Measurements from ENCODE around the gene PRCP. TPM values are rescaled to one million over a fixed set of nuclear protein-coding genes. Genes with fewer than 3 reads are reported as not detected.

PRCP gene
- total RNA-seq, 1 experiment from 2014 or later = 56.7 TPM

- H4K91ac ChIP-seq (ENCODE audit: insufficient read length, low read depth, low read length) = no peak overlapping the region
- no peaks in the 10 kb centered on the region; the same call in 1 of the 2 replicates for H3K27me3 Mint-ChIP-seq (ENCODE audit: low read depth)
- no peak overlapping the region for H2BK20ac ChIP-seq (ENCODE audit: low read depth, low read length, poor library complexity, severe bottlenecking)
- H3K27ac ChIP-seq (ENCODE audit: insufficient read length, low read depth, low read length) = no peak overlapping the region
- no peaks in the 10 kb centered on the region for H3K23me2 ChIP-seq (ENCODE audit: insufficient read length, low read depth, low read length, poor library complexity, severe bottlenecking)
- no peak overlapping the region for H3K9ac ChIP-seq (ENCODE audit: extremely low read depth, insufficient read length, low read length)
- no peak overlapping the region for H3K4ac ChIP-seq (ENCODE audit: low read depth, low read length)
- H2AK5ac ChIP-seq (ENCODE audit: insufficient read length, low read length) = no peak overlapping the region
- no peak overlapping the region for H3K4me2 ChIP-seq (ENCODE audit: insufficient read depth, insufficient read length, low read length)
- no peaks in the 10 kb centered on the region for H3K9me3 ChIP-seq (ENCODE audit: control insufficient read depth, low read depth, low read length)
- H3K36me3 Mint-ChIP-seq (ENCODE audit: insufficient read depth in 1 of 3, low read depth in 3 of 3) = no peaks in the 10 kb centered on the region
- no peaks in the 10 kb centered on the region for H3K79me1 ChIP-seq (ENCODE audit: insufficient read depth, low read depth, low read length, poor library complexity, severe bottlenecking)
- H4K20me1 ChIP-seq (ENCODE audit: control insufficient read depth, insufficient read depth, insufficient read length) = no peaks in the 10 kb centered on the region
- no peak overlapping the region for H3T11ph ChIP-seq (ENCODE audit: low read length)
- no peak overlapping the region for H2BK5ac ChIP-seq (ENCODE audit: insufficient read length, low read length)
- H2BK15ac ChIP-seq (ENCODE audit: low read depth, low read length) = no peak overlapping the region
- TF ChIP-seq CTCF (conservative IDR thresholded peaks at IDR 0.05) = no peak
- H3K4me1 ChIP-seq (ENCODE audit: insufficient read depth, low read length) = no peaks in the 10 kb centered on the region
- no peak overlapping the region for H3K27ac Mint-ChIP-seq
- no peak overlapping the region for H3K18ac ChIP-seq (ENCODE audit: insufficient read length, low read depth, low read length)
- peaks cover 0 to 13% of the 10 kb centered on the region in 2 experiments; a peak in 2 of 4 replicates for H3K4me1 Mint-ChIP-seq
- H3K79me2 ChIP-seq (ENCODE audit: insufficient read depth, low read length) = no peaks in the 10 kb centered on the region
- H3K23ac ChIP-seq (ENCODE audit: insufficient read length, low read depth, low read length) = no peak overlapping the region
- no peak overlapping the region for H2AFZ ChIP-seq (ENCODE audit: low read length)
- no CpG with 5 or more reads among the region's 4 CpGs for WGBS (ENCODE audit: extremely low coverage, insufficient read length, low lambda C conversion rate)
- H3K14ac ChIP-seq (ENCODE audit: insufficient read depth, low read length) = no peak overlapping the region
- H3K27me3 ChIP-seq (ENCODE audit: insufficient read depth, low read length) = no peaks in the 10 kb centered on the region
- H2BK120ac ChIP-seq (ENCODE audit: low read depth, low read length, poor library complexity, severe bottlenecking) = no peak overlapping the region
- no peak overlapping the region for H2BK12ac ChIP-seq (ENCODE audit: insufficient read length, low read depth, low read length)
- no peak overlapping the region for H3K56ac ChIP-seq (ENCODE audit: insufficient read length, low read depth, low read length)
- H3K4me3 Mint-ChIP-seq = no peak overlapping the region
- H4K5ac ChIP-seq (ENCODE audit: insufficient read length, low read depth, low read length) = no peak overlapping the region
- H3K9me3 Mint-ChIP-seq = no peaks in the 10 kb centered on the region
- H4K8ac ChIP-seq (replicated peaks; ENCODE audit: insufficient read length, low read depth, low read length) = no peak overlapping the region
- DNase-seq = no peak
These were observed 108.5 kb downstream of the PRCP start for GRCh38 chr11:82791779-82792178.
